HepG2 (cell line): ENCODE data around the gene COL26A1.

ENCODE experiments used
- FOXM1 ChIP-seq: sonication (generic); formaldehyde crosslinking; IDR thresholded peaks from 2 replicates; pipeline ENCODE4 v1.5.0; 2020; ENCODE audit warnings: missing genetic modification reagents
- TF ChIP-seq, protein P1 (sequence below): IDR thresholded peaks from 2 replicates; pipeline ENCODE4 v1.6.1; 2012; ENCODE audit warnings: inconsistent platforms

DNA sequence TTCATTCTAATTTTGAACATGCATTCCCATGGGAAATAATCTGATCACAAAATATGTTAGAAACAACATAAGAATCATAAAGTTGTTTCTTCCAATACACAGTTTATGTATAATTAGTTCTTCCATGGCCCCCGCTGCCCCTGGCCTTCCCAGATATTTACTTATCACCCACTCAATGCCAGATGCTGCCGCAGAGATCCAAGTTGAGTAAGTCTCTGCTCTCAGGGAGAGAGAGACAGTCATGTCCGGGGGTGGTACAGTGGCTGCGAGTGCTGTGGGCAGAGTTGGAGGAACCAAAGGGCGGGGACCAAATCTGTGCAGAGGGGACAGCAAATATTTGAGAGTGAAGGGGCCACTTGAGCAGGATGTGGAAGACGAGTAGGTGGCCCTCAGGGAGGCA, 37.1 kb downstream of the COL26A1 start:
- TF ChIP-seq FOXM1 (CRISPR knock-in tag) = no peak
- TF ChIP-seq, protein P1, sequence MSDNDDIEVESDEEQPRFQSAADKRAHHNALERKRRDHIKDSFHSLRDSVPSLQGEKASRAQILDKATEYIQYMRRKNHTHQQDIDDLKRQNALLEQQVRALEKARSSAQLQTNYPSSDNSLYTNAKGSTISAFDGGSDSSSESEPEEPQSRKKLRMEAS = no peak
